ENCODE results near the gene SMCO2.
A peak's percentile ranks its signal among the peaks of the same experiment; 100 is the strongest.

The SMCO2 gene

DNA sequence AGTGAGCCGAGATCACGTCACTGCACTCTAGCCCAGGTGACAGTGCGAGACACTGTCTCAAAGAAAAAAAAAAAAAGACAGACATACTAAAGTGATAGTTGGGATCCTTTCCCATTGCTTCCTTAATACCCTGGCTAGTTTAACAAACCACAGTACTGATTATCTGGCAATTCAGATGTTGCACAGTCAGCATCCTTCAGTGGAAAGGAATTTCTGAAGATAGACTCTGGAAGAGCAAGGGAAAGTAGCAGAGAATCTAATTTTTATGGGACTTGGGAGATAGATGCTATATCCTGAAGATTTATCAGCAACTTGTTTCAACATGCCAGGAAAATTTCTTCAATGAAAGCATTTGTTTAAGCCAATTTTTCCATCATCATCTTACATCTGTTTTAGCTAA is 71.0 kb downstream of the SMCO2 start:
- TF ChIP-seq, protein P1, sequence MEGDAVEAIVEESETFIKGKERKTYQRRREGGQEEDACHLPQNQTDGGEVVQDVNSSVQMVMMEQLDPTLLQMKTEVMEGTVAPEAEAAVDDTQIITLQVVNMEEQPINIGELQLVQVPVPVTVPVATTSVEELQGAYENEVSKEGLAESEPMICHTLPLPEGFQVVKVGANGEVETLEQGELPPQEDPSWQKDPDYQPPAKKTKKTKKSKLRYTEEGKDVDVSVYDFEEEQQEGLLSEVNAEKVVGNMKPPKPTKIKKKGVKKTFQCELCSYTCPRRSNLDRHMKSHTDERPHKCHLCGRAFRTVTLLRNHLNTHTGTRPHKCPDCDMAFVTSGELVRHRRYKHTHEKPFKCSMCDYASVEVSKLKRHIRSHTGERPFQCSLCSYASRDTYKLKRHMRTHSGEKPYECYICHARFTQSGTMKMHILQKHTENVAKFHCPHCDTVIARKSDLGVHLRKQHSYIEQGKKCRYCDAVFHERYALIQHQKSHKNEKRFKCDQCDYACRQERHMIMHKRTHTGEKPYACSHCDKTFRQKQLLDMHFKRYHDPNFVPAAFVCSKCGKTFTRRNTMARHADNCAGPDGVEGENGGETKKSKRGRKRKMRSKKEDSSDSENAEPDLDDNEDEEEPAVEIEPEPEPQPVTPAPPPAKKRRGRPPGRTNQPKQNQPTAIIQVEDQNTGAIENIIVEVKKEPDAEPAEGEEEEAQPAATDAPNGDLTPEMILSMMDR (IDR thresholded peaks at IDR 0.05; ENCODE audit: low read depth, low read length): no peak
- DNase-seq (ENCODE audit: low read depth in 2 of 2): peak in 1 of 2 donors; percentile 42
- H3K4me3 ChIP-seq (replicated peaks in 1 of 2; ENCODE audit: low read depth in 2 of 2, low read length in 2 of 2): no peak overlapping the region

- TF ChIP-seq, protein P1 (IDR thresholded peaks at IDR 0.05; ENCODE audit: low read depth, low read length): no peak
- DNase-seq (ENCODE audit: low read depth in 2 of 2): no peak
- no peak overlapping the region for H3K4me3 ChIP-seq (replicated peaks in 1 of 2; ENCODE audit: low read depth in 2 of 2, low read length in 2 of 2)
Observed at GRCh38 chr12:27517961-27518665, 71.6 kb downstream of the SMCO2 start.

- peak; percentile 55 to 91 for DNase-seq (ENCODE audit: low read depth in 2 of 2)
- TF ChIP-seq, protein P1 (IDR thresholded peaks at IDR 0.05; ENCODE audit: low read depth, low read length): no peak
- no peak overlapping the region for H3K4me3 ChIP-seq (replicated peaks in 1 of 2; ENCODE audit: low read depth in 2 of 2, low read length in 2 of 2)
Observed at GRCh38 chr12:27521066-27521465, 74.5 kb downstream of the SMCO2 start.

GRCh38 chr12:27521981-27522380 is 75.4 kb downstream of the SMCO2 start:
- no peak overlapping the region for H3K4me3 ChIP-seq (replicated peaks in 1 of 2; ENCODE audit: low read depth in 2 of 2, low read length in 2 of 2)
- TF ChIP-seq, protein P1 (IDR thresholded peaks at IDR 0.05; ENCODE audit: low read depth, low read length): no peak
- no peak for DNase-seq (ENCODE audit: low read depth in 2 of 2)

DNA sequence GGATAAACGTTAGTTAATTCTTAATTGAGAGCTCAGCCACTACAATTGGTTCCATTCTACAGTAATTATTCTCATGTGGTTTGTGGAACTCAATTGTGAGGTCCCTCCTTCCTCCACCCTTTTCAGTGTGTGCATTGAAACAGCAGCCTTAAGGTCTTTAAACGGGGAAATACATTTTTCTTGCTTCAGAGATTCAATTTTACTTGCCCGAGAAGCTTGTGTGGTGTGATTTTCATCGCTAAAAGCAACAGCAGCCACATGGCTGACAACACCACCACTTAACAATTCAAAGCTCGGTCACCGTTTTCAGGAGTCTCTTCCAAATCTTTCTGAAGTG is 76.7 kb downstream of the SMCO2 start:
- peak overlapping the region; percentile 76 to 83 for H3K4me3 ChIP-seq (replicated peaks in 1 of 2; ENCODE audit: low read depth in 2 of 2, low read length in 2 of 2)
- TF ChIP-seq, protein P1 (IDR thresholded peaks at IDR 0.05; ENCODE audit: low read depth, low read length): no peak
- DNase-seq (ENCODE audit: low read depth in 2 of 2): no peak

- peak; percentile 99 for DNase-seq (ENCODE audit: low read depth in 2 of 2)
- H3K4me3 ChIP-seq (replicated peaks in 1 of 2; ENCODE audit: low read depth in 2 of 2, low read length in 2 of 2): peak within 1 kb of the TSS; percentile 76 to 83
- TF ChIP-seq, protein P1 (IDR thresholded peaks at IDR 0.05; ENCODE audit: low read depth, low read length): peak; percentile 49
Observed at GRCh38 chr12:27523642-27524493, 77.3 kb downstream of the SMCO2 start, which contains the start of gene PPFIBP1. Gene PPFIBP1 (plus strand): TSS chr12:27524206. CDS start chr12:27633397, 109,191 bp downstream.

All from cardiac fibroblast (primary cell).